ENCODE data around the gene DIAPH2. TPM values are rescaled to one million over a fixed set of nuclear protein-coding genes. Genes with fewer than 3 reads are reported as not detected.

Gene DIAPH2
- total RNA-seq, 1 experiment from 2014 or later, result 10.9 TPM

DNA sequence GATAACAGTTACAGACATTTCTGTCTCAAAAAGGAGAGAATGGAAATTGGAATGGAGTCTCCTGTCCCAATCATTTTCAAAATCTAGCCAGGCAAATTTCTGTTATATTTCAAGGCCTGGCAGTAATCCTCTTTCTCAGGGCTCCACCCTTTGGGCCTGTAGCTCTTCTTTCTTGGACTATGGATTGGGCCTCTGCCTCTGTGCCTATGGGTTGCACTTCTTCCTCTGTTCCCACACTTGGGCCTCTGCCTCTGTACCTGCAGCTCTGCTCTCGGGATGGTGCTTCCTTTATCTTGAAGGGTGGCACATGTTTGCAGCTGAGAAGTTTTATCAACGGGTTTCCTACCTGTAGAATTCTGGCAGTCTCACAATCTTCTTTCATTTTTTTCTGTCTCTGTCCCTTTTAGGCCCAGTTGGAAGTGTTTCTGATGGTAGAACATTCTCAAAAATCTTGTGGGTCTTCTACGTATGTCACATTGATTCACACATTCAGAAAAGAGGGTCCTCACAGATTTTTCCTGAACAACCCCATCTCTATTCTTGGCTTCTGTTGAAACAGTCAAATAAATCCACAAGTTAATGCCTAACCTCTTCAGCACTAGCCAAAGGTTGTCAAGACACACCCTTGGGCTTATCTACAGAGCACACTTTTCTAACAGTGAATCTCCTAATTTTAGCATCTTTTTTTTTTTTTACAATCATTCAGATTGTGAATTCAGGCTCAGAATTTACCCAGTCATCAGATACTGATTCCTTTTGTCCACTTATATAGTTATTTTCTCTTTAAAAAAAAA, 918.0 kb downstream of the DIAPH2 start:
- no peaks in the 10 kb centered on the region for H3K79me2 ChIP-seq (ENCODE audit: insufficient read depth, low read length)
- TF ChIP-seq TCF7L2 (IDR thresholded peaks at IDR 0.05; ENCODE audit: borderline replicate concordance, extremely low read depth, insufficient read depth, insufficient read length) (no peak), YY1 (IDR thresholded peaks at IDR 0.05; ENCODE audit: extremely low read depth, insufficient replicate concordance, low read depth, low read length) (no peak), RAD21 (IDR thresholded peaks at IDR 0.05; ENCODE audit: low read depth) (no peak), EZH2 (IDR thresholded peaks at IDR 0.05) (no peak), EGR1 (IDR thresholded peaks at IDR 0.05; ENCODE audit: low read depth) (no peak)
- TF ChIP-seq, protein P1, sequence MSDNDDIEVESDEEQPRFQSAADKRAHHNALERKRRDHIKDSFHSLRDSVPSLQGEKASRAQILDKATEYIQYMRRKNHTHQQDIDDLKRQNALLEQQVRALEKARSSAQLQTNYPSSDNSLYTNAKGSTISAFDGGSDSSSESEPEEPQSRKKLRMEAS (IDR thresholded peaks at IDR 0.05), result no peak
- TF ChIP-seq, protein P2, sequence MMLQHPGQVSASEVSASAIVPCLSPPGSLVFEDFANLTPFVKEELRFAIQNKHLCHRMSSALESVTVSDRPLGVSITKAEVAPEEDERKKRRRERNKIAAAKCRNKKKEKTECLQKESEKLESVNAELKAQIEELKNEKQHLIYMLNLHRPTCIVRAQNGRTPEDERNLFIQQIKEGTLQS (IDR thresholded peaks at IDR 0.05), result no peak
- H3K9ac ChIP-seq (ENCODE audit: low read length), result no peak overlapping the region
- H4K20me1 ChIP-seq (ENCODE audit: insufficient read depth), result no peaks in the 10 kb centered on the region
- no peak overlapping the region for H3K4me3 ChIP-seq (replicated peaks in 1 of 2; ENCODE audit: low read depth in 1 of 2, low read length in 2 of 2)
- H2AFZ ChIP-seq (ENCODE audit: low read depth, low read length, poor library complexity, severe bottlenecking), result no peak overlapping the region
- ChIA-PET RAD21 (ENCODE audit: low non-redundant PET in 1 of 2, low total read pairs in 2 of 2, uncharacterized antibody in 2 of 2, unreplicated experiment in 2 of 2) (no interaction called here), POLR2A (no interaction called here), CTCF (no interaction called here)
- DNase-seq (ENCODE audit: low read depth, low spot score), result no peak
- no peak for ATAC-seq
- no TSS peak for BruUV-seq (replicated peaks)
- intact Hi-C loops (cut with micrococcal nuclease), result no loop called here
- no peak overlapping the region for H3K4me2 ChIP-seq (ENCODE audit: low read length)
- H3K27ac ChIP-seq (ENCODE audit: low read depth, low read length), result no peak overlapping the region
- no peaks in the 10 kb centered on the region for H3K27me3 ChIP-seq (ENCODE audit: insufficient read depth, low read length)
- no peaks in the 10 kb centered on the region for H3K36me3 ChIP-seq (ENCODE audit: control insufficient read depth in 1 of 2, insufficient read depth in 2 of 2, low read length in 2 of 2)
- no peaks in the 10 kb centered on the region for H3K9me3 ChIP-seq (ENCODE audit: control insufficient read depth in 1 of 2, insufficient read depth in 1 of 2, low read depth in 1 of 2, low read length in 2 of 2)
- H3K4me1 ChIP-seq (ENCODE audit: control insufficient read depth in 1 of 2, insufficient read depth in 2 of 2, low read length in 2 of 2), result no peaks in the 10 kb centered on the region
- no peaks in the 10 kb centered on the region for H3K9me2 ChIP-seq (ENCODE audit: insufficient read depth)

DNA sequence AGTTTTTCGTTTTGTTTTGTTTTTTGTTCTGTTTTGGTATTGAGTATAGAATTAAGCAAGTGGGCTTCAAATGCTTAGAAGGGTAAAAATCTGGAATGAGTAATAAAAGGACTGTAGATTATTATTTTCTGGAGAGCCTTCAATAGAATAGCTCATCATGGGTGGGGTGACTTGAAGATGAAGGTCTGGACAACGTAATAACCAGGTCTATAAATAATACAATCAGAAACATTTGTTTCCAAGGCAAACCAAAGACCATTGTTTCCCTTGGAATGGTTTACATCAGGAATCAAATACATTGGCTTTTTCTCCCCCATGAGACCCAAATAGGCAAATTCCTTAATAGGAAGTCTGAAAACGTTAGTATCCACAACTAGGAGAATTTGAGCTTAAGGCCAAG, 920.6 kb downstream of the DIAPH2 start:
- POLR2A ChIA-PET, result no interaction called here
- intact Hi-C loops (cut with micrococcal nuclease), result no loop called here
- Histone ChIP-seq H4K20me1 (ENCODE audit: insufficient read depth) (no peaks in the 10 kb centered on the region), H3K79me2 (ENCODE audit: insufficient read depth, low read length) (no peaks in the 10 kb centered on the region), H3K36me3 (ENCODE audit: control insufficient read depth in 1 of 2, insufficient read depth in 2 of 2, low read length in 2 of 2) (no peaks in the 10 kb centered on the region), H3K9me3 (ENCODE audit: control insufficient read depth in 1 of 2, insufficient read depth in 1 of 2, low read depth in 1 of 2, low read length in 2 of 2) (no peaks in the 10 kb centered on the region), H3K4me3 (replicated peaks in 1 of 2; ENCODE audit: low read depth in 1 of 2, low read length in 2 of 2) (no peak overlapping the region), H3K27ac (ENCODE audit: low read depth, low read length) (no peak overlapping the region), H3K27me3 (ENCODE audit: insufficient read depth, low read length) (no peaks in the 10 kb centered on the region), H3K4me2 (ENCODE audit: low read length) (no peak overlapping the region), H2AFZ (ENCODE audit: low read depth, low read length, poor library complexity, severe bottlenecking) (no peak overlapping the region), H3K4me1 (ENCODE audit: control insufficient read depth in 1 of 2, insufficient read depth in 2 of 2, low read length in 2 of 2) (no peaks in the 10 kb centered on the region), H3K9me2 (ENCODE audit: insufficient read depth) (no peaks in the 10 kb centered on the region), H3K9ac (ENCODE audit: low read length) (no peak overlapping the region)
- DNase-seq (ENCODE audit: low read depth, low spot score) (no peak), ATAC-seq (no peak)
- CTCF ChIA-PET, result no interaction called here
- TF ChIP-seq POLR2A (IDR thresholded peaks at IDR 0.05; ENCODE audit: borderline replicate concordance, extremely low read depth, insufficient read depth, insufficient read length) (no peak), EGR1 (IDR thresholded peaks at IDR 0.05; ENCODE audit: low read depth) (no peak), TCF7L2 (IDR thresholded peaks at IDR 0.05; ENCODE audit: borderline replicate concordance, extremely low read depth, insufficient read depth, insufficient read length) (no peak), SP1 (IDR thresholded peaks at IDR 0.05; ENCODE audit: low read depth) (no peak), ZNF274 (IDR thresholded peaks at IDR 0.05; ENCODE audit: low read depth, low read length) (no peak)
- TF ChIP-seq, protein P3, sequence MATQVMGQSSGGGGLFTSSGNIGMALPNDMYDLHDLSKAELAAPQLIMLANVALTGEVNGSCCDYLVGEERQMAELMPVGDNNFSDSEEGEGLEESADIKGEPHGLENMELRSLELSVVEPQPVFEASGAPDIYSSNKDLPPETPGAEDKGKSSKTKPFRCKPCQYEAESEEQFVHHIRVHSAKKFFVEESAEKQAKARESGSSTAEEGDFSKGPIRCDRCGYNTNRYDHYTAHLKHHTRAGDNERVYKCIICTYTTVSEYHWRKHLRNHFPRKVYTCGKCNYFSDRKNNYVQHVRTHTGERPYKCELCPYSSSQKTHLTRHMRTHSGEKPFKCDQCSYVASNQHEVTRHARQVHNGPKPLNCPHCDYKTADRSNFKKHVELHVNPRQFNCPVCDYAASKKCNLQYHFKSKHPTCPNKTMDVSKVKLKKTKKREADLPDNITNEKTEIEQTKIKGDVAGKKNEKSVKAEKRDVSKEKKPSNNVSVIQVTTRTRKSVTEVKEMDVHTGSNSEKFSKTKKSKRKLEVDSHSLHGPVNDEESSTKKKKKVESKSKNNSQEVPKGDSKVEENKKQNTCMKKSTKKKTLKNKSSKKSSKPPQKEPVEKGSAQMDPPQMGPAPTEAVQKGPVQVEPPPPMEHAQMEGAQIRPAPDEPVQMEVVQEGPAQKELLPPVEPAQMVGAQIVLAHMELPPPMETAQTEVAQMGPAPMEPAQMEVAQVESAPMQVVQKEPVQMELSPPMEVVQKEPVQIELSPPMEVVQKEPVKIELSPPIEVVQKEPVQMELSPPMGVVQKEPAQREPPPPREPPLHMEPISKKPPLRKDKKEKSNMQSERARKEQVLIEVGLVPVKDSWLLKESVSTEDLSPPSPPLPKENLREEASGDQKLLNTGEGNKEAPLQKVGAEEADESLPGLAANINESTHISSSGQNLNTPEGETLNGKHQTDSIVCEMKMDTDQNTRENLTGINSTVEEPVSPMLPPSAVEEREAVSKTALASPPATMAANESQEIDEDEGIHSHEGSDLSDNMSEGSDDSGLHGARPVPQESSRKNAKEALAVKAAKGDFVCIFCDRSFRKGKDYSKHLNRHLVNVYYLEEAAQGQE (IDR thresholded peaks at IDR 0.05; ENCODE audit: low read depth), result no peak
- no TSS peak for BruUV-seq (replicated peaks)
- RAD21 ChIA-PET (ENCODE audit: low non-redundant PET in 1 of 2, low total read pairs in 2 of 2, uncharacterized antibody in 2 of 2, unreplicated experiment in 2 of 2), result no interaction called here

All from HCT116 (cell line).